ENCODE data around the gene TSPAN6. TPM values are rescaled to one million over a fixed set of nuclear protein-coding genes. Genes with fewer than 3 reads are reported as not detected.

TSPAN6 gene
- total RNA-seq, 2 donors from 2014 or later, result 7.2 to 13.0 TPM

GRCh38 chrX:100663642-100664041 lies 27.0 kb upstream of the TSPAN6 start:
- no peaks in the 10 kb centered on the region for H3K27me3 ChIP-seq (replicated peaks; ENCODE audit: insufficient read depth)
- DNase-seq (ENCODE audit: low spot score) (no peak), ATAC-seq (ENCODE audit: insufficient number of reproducible peaks, low FRiP score, low read depth) (no peak)

GRCh38 chrX:100662796-100663195 lies 26.2 kb upstream of the TSPAN6 start:
- no peaks in the 10 kb centered on the region for H3K27me3 ChIP-seq (replicated peaks; ENCODE audit: insufficient read depth)
- no peak for TF ChIP-seq CTCF (IDR thresholded peaks at IDR 0.05)

More at GRCh38 chrX:100663642-100664041, 27.0 kb upstream of the TSPAN6 start:
- TF ChIP-seq CTCF (IDR thresholded peaks at IDR 0.05), result no peak
- Histone ChIP-seq H3K4me3 (no peak overlapping the region), H3K9me3 (no peaks in the 10 kb centered on the region), H3K4me1 (ENCODE audit: control insufficient read depth in 1 of 2, low read depth in 2 of 2) (no peaks in the 10 kb centered on the region), H3K27ac (no peak overlapping the region), H3K36me3 (no peaks in the 10 kb centered on the region)

GRCh38 chrX:100662170-100662569 lies 25.6 kb upstream of the TSPAN6 start:
- no peaks in the 10 kb centered on the region for H3K36me3 ChIP-seq
- no peaks in the 10 kb centered on the region for H3K9me3 ChIP-seq
- H3K4me3 ChIP-seq, result no peak overlapping the region
- H3K4me1 ChIP-seq (ENCODE audit: control insufficient read depth in 1 of 2, low read depth in 2 of 2), result no peaks in the 10 kb centered on the region
- DNase-seq (ENCODE audit: low spot score) (no peak), ATAC-seq (ENCODE audit: insufficient number of reproducible peaks, low FRiP score, low read depth) (no peak)
- H3K27me3 ChIP-seq (replicated peaks; ENCODE audit: insufficient read depth), result no peaks in the 10 kb centered on the region
- H3K27ac ChIP-seq, result no peak overlapping the region
- no peak for TF ChIP-seq CTCF (IDR thresholded peaks at IDR 0.05)

More at GRCh38 chrX:100662796-100663195, 26.2 kb upstream of the TSPAN6 start:
- Histone ChIP-seq H3K9me3 (no peaks in the 10 kb centered on the region), H3K27ac (no peak overlapping the region), H3K4me1 (ENCODE audit: control insufficient read depth in 1 of 2, low read depth in 2 of 2) (no peaks in the 10 kb centered on the region), H3K36me3 (no peaks in the 10 kb centered on the region), H3K4me3 (no peak overlapping the region)
- ATAC-seq (ENCODE audit: insufficient number of reproducible peaks, low FRiP score, low read depth), result no peak
- DNase-seq (ENCODE audit: low spot score), result no peak

DNA sequence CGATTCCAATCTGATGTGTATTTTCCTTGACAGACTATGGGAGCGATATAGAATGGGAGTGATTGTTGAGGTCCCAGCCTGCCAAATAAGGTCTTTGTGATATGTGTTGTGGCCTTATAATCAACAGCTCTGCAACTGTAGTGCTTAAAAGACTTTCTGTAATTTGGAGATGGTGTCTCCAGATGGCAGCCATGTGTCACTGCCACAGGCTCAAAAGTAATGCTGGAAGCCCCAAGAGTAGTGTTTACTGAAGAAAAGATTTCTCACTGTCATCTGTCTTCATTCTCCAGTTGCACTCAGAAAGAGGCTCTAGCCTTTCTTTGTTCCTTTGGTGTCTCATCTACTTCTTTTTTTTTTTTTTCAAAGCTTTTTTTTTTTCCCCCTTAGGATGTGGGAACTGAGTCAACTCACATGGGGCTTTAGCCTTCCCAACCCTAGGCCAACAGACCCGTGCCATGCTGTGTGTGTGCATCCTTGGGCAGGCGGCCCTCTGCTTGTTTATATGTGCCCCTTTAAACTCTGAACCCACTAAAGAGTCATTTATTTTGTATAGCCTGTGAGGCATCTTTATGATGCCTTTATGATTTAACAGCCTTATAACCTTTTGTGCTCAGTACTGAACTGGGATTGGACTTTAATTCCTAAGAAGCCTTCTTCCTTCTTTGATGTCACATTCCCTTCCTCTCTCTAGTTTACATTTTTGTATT lies 23.0 kb upstream of the TSPAN6 start:
- H3K36me3 ChIP-seq, result no peaks in the 10 kb centered on the region
- TF ChIP-seq CTCF (IDR thresholded peaks at IDR 0.05), result no peak
- no peaks in the 10 kb centered on the region for H3K9me3 ChIP-seq
- no peaks in the 10 kb centered on the region for H3K27me3 ChIP-seq (replicated peaks; ENCODE audit: insufficient read depth)
- no peaks in the 10 kb centered on the region for H3K4me1 ChIP-seq (ENCODE audit: control insufficient read depth in 1 of 2, low read depth in 2 of 2)
- no peak overlapping the region for H3K27ac ChIP-seq
- H3K4me3 ChIP-seq, result no peak overlapping the region
- no peak for DNase-seq (ENCODE audit: low spot score)
- no peak for ATAC-seq (ENCODE audit: insufficient number of reproducible peaks, low FRiP score, low read depth)

GRCh38 chrX:100658941-100659381 lies 22.4 kb upstream of the TSPAN6 start:
- no peak overlapping the region for H3K27ac ChIP-seq
- no peaks in the 10 kb centered on the region for H3K4me1 ChIP-seq (ENCODE audit: control insufficient read depth in 1 of 2, low read depth in 2 of 2)

More at GRCh38 chrX:100658941-100659381, 22.4 kb upstream of the TSPAN6 start:
- no peak for TF ChIP-seq CTCF (IDR thresholded peaks at IDR 0.05)
- no peak overlapping the region for H3K4me3 ChIP-seq
- H3K9me3 ChIP-seq, result no peaks in the 10 kb centered on the region
- DNase-seq (ENCODE audit: low spot score) (no peak), ATAC-seq (ENCODE audit: insufficient number of reproducible peaks, low FRiP score, low read depth) (no peak)
- no peaks in the 10 kb centered on the region for H3K36me3 ChIP-seq
- no peaks in the 10 kb centered on the region for H3K27me3 ChIP-seq (replicated peaks; ENCODE audit: insufficient read depth)
